ENCODE data around the gene CARMIL1.

The CARMIL1 gene

GRCh38 chr6:25309886-25310285 is 30.7 kb downstream of the CARMIL1 start:
- Histone ChIP-seq H3K36me3 (ENCODE audit: low read depth) (no peaks in the 10 kb centered on the region), H3K4me3 (ENCODE audit: severe bottlenecking) (no peak overlapping the region), H3K9me3 (ENCODE audit: severe bottlenecking) (no peaks in the 10 kb centered on the region), H3K4me1 (ENCODE audit: insufficient read depth, poor library complexity, severe bottlenecking) (peaks cover 28% of the 10 kb centered on the region), H3K27ac (ENCODE audit: poor library complexity, severe bottlenecking) (peak overlapping the region; percentile 84), H3K27me3 (ENCODE audit: insufficient read depth, poor library complexity, severe bottlenecking) (no peaks in the 10 kb centered on the region)
- TF ChIP-seq CTCF (IDR thresholded peaks at IDR 0.05; ENCODE audit: poor library complexity, severe bottlenecking): no peak
- no peak for DNase-seq (ENCODE audit: low spot score)
- no peak for ATAC-seq (ENCODE audit: low read depth)

DNA sequence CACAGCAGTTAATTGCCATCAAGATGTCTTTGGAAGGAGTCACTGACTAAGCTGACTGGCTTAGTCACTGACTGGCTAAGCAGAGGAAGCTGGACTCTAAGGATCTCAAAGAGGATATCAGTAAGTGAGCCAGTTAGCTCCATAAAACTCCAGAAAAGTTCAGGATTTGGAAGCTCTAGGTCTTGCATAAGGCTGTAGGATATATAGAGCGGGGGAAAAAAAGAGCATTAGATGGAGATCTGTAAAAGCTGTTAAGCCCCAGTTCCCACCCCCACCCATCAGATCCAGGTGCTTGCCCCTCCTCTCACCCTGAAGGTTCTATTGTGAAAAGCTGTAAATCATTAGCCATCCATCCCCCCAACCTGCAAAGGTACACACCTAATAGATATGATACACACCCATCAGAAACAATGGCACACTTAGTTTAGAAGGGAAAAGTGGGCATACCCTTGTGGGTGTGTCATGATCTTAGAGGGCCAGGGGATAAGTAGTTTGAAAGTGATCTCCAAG is 32.2 kb downstream of the CARMIL1 start:
- DNase-seq (ENCODE audit: low spot score) (no peak), ATAC-seq (ENCODE audit: low read depth) (peak; percentile 95)
- Histone ChIP-seq H3K4me3 (ENCODE audit: severe bottlenecking) (no peak overlapping the region), H3K4me1 (ENCODE audit: insufficient read depth, poor library complexity, severe bottlenecking) (peaks cover 28% of the 10 kb centered on the region), H3K27ac (ENCODE audit: poor library complexity, severe bottlenecking) (peak overlapping the region; percentile 84), H3K36me3 (ENCODE audit: low read depth) (no peaks in the 10 kb centered on the region), H3K9me3 (ENCODE audit: severe bottlenecking) (no peaks in the 10 kb centered on the region), H3K27me3 (ENCODE audit: insufficient read depth, poor library complexity, severe bottlenecking) (no peaks in the 10 kb centered on the region)
- no peak for TF ChIP-seq CTCF (IDR thresholded peaks at IDR 0.05; ENCODE audit: poor library complexity, severe bottlenecking)

DNA sequence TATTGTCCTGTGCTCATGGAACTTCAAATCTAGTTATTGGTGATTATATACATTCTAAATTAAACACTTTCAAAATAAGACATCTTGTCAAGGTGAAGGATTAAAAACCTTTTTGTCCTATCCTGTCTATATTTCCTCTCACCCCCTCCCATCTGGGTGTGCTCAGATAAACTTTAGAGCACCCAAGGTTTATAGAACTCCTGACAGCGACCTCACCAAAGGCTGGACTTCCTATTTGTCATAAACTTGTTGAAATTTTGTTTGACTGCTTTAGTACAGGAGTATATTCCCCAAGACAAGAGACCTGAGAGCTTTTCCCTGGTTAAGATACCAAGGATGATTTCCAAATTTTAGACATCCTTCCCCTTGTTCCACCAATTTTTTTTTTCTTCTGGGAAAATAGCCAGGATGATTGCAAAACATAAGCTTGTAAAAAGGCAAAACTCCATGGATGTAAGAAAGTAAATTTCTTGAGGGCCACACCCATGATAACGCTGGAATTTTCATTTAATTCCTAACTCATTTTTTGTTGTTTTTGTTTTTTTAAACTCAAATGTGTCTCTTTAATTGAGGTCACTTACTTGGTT is 33.0 kb downstream of the CARMIL1 start:
- H3K27me3 ChIP-seq (ENCODE audit: insufficient read depth, poor library complexity, severe bottlenecking): no peaks in the 10 kb centered on the region
- peak; percentile 21; the same call in 2 of the 3 replicates for ATAC-seq (ENCODE audit: low read depth)
- H3K36me3 ChIP-seq (ENCODE audit: low read depth): no peaks in the 10 kb centered on the region
- no peaks in the 10 kb centered on the region for H3K9me3 ChIP-seq (ENCODE audit: severe bottlenecking)
- H3K4me1 ChIP-seq (ENCODE audit: insufficient read depth, poor library complexity, severe bottlenecking): peaks cover 28% of the 10 kb centered on the region
- no peak overlapping the region for H3K4me3 ChIP-seq (ENCODE audit: severe bottlenecking)
- TF ChIP-seq CTCF (IDR thresholded peaks at IDR 0.05; ENCODE audit: poor library complexity, severe bottlenecking): no peak
- DNase-seq (ENCODE audit: low spot score): no peak
- peak overlapping the region; percentile 84 for H3K27ac ChIP-seq (ENCODE audit: poor library complexity, severe bottlenecking)

DNA sequence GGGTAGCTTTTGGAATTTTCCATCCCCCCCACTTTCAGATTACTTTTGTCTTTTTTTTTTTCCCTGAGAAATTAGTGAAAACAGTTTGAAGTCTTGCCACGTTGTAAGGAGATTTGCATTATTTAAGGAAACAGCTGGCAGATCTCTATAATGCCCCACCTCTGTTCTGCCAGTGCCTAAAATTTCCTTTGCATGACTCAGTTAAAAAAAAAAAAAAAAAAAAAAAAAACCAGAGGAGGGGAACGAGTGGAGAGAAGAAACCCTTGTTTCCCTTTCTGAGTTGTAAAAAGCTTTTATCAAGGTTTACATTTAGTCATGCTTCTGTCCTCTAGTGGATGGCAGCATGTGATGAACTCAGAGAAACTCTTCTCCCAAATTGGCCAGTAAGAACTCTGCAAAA is 33.5 kb downstream of the CARMIL1 start:
- Histone ChIP-seq H3K27ac (ENCODE audit: poor library complexity, severe bottlenecking) (peak overlapping the region; percentile 84), H3K36me3 (ENCODE audit: low read depth) (no peaks in the 10 kb centered on the region), H3K27me3 (ENCODE audit: insufficient read depth, poor library complexity, severe bottlenecking) (no peaks in the 10 kb centered on the region), H3K9me3 (ENCODE audit: severe bottlenecking) (no peaks in the 10 kb centered on the region), H3K4me1 (ENCODE audit: insufficient read depth, poor library complexity, severe bottlenecking) (peaks cover 28% of the 10 kb centered on the region), H3K4me3 (ENCODE audit: severe bottlenecking) (no peak overlapping the region)
- DNase-seq (ENCODE audit: low spot score): no peak
- peak; percentile 52 for TF ChIP-seq CTCF (IDR thresholded peaks at IDR 0.05; ENCODE audit: poor library complexity, severe bottlenecking)
- ATAC-seq (ENCODE audit: low read depth): peak; percentile 30; the same call in 2 of the 3 replicates

GRCh38 chr6:25314509-25315175 is 35.5 kb downstream of the CARMIL1 start:
- no peaks in the 10 kb centered on the region for H3K36me3 ChIP-seq (ENCODE audit: low read depth)
- DNase-seq (ENCODE audit: low spot score): no peak
- H3K27ac ChIP-seq (ENCODE audit: poor library complexity, severe bottlenecking): no peak overlapping the region
- no peaks in the 10 kb centered on the region for H3K27me3 ChIP-seq (ENCODE audit: insufficient read depth, poor library complexity, severe bottlenecking)
- no peak for ATAC-seq (ENCODE audit: low read depth)
- no peak overlapping the region for H3K4me3 ChIP-seq (ENCODE audit: severe bottlenecking)
- no peaks in the 10 kb centered on the region for H3K9me3 ChIP-seq (ENCODE audit: severe bottlenecking)
- TF ChIP-seq CTCF (IDR thresholded peaks at IDR 0.05; ENCODE audit: poor library complexity, severe bottlenecking): no peak
- H3K4me1 ChIP-seq (ENCODE audit: insufficient read depth, poor library complexity, severe bottlenecking): peaks cover 28% of the 10 kb centered on the region
